GM21786 (cell line): ENCODE data around the gene ANKRD29.
"Not testable (repeated sequence)": the region's sequence is repeated elsewhere in the genome, so short reads cannot be mapped to it uniquely, and the experiment has no call there.

Experiments
- ATAC-seq: cut with Tn5 transposase; IDR thresholded peaks from one replicate; pipeline ENCODE4 v1.9.1; 2021; ENCODE audit not compliant: unreplicated experiment

ANKRD29 gene

DNA sequence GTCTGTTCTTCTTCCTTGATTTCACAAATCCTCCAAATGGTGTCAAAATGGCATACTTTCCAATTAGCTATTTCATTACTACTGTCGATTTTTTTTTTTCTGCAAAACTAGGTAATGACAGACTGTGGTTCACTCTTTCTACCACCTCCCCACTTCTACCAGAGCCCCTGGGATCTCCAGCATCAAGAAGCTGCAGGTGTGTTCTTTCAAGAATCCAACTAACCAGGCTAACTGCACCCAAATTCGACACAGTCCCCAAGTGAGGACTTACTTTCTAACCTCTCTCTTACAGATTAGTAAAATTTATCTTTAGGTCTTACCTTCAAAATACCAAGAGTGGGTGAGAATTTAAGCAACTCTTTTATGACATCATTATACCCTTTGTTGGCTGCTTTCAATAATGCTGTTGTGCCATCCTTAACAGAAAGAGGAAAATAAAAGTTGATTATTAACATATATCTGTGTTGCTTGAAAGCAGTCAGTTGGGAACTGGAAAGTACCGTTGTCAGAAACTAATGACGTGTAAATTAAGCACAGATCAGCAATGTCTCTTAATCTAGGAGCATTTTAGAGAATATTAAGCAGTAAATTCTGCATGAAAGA is 45.2 kb downstream of the ANKRD29 start:
- ATAC-seq: peak; percentile 55

DNA sequence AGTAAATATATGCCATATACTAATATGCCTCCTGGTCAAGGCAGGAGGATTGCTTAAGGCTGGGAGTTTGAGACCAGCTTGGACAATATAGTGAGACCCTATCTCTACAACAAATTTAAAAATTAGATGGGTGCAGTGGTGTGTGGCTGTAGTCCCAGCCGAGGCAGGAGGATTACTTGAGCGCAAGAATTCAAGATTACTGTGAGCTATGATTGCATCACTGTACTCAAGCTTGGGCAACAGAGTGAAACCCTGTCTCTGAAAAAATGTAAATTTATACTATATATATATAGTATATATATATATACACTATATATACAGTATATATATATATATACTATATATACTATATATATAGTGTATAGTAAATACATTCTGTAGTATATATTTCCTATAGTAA is 46.5 kb downstream of the ANKRD29 start:
- no peak for ATAC-seq

DNA sequence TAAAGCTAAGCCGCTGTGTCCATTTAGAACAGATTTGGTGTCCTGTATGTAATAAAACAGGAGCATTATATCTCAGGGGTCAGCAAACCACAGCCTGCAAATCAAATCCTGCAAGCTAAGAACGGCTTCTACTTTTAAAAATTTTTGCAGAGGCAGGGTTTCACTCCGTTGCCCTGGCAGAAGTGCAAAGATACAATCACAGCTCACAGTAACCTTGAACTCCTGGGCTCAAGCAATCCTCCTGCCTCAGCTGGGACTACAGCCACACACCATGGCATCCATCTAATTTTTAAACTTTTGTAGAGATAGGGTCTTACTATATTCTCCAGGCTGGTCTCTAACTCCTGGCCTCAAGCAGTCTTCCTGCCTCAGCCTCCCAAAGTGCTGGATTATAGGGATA is 47.8 kb downstream of the ANKRD29 start:
- no peak for ATAC-seq

DNA sequence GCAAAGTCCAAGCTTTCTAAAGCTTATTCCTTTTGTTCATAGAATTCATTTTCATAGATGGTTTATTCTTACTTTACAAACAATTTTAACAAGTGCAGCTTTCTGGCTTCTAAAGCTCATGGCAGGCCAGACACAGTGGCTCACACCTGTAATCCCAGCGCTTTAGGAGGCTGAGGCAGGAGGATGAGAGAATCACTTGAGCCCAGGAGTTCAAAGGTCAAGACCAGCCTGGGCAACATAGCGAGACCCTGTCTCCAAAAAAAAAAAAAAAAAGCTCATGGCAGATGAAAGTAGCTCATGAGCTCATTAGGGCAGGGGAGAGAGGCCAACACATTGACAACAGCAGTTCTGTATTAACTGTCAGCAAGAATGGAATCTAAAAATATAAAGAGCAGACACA is 48.3 kb downstream of the ANKRD29 start:
- ATAC-seq: no peak

DNA sequence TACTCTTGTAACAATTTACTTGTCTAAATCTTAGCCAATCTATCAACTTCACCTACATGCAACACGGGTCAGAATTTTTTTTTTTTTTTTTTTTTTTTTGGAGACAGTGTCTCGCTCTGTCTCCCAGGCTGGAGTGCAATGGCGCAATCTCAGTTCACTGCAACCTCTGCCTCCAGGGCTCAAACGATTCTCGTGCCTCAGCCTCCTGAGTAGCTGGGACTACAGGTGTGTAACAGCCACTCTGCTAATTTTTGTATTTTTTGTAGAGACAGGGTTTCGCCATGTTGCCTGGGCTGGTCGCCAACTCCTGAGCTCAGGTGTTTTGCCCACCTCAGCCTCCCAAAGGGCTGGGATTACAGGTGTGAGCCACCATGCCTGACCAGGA is 49.6 kb downstream of the ANKRD29 start:
- not testable (repeated sequence) for ATAC-seq

DNA sequence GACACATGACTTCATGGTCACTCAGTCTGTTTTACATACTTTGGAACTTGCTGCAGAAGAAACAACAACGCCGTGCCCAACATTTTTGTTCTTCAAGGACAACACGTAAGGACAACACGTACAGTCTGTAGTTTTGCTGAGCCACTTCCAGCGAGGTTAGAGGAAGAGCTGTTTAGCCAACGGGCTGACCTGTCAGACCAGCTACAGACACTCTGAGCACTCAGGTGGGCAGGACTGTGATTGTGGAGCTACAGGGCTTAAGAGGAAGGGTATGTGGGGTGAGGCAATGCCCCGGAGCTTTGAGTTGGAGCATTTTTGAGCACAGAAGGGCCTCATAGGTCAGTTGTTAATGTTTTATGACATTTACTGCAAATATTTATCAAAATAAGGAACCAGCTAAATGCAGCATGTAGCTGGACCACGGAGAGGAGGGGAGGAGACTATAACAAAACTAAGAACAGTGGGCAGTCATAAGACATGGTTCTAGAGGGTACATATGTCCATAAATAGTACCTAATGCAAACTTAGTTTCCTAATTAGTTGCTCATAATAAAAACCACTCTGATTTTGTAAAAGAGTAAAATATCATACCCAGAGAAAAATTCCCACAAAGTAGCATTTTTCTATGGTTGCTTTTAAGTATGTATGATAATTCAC is 50.1 kb downstream of the ANKRD29 start:
- peak; percentile 50 for ATAC-seq

DNA sequence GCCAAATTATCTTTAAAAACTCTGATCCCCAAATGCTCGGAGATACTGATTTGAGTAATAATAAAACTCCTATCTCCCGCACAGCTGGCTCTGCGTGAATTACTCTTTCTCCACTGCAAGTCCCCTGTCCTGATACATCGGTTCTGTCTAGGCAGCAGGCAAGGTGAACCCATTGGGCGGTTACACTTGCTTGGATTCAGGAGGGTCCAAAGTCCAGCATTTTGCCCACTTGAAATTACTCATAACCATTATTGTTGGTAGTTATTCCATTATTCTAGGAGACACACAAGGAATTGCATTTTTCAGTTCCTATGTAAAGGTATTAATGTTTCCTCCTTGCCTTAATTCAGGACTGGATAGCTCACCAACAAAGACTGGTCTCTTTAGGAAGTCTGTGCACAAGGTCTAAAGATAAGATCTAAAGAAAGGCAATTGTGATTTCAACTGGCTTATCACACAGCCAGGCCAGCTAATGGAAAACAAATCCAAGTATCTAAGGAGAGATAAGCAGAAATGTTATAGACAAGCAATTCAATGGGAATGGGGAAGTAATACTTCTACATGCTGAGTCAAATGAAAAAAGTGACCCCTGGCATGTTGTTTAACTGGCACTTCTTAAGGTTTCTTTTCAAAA is 53.2 kb downstream of the ANKRD29 start:
- no peak for ATAC-seq

DNA sequence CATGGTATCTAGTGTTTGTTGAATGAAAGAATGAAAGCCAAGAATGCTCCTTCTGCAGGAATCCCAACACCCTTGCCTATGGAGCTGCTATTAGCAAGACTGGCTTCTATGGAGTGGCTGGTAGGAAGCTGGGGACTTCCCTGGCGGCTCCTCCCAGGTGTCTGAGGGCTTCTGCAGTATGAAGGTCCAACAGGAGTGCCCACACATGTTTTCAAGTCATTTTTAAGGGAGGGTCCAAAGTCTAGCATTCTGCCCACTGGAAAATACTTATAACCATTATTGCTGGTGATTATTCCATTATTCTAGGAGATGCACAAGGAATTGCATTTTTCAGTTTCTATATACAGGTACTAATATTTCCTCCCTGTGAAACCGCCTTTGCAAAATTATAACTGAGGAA is 54.5 kb downstream of the ANKRD29 start:
- ATAC-seq: no peak

DNA sequence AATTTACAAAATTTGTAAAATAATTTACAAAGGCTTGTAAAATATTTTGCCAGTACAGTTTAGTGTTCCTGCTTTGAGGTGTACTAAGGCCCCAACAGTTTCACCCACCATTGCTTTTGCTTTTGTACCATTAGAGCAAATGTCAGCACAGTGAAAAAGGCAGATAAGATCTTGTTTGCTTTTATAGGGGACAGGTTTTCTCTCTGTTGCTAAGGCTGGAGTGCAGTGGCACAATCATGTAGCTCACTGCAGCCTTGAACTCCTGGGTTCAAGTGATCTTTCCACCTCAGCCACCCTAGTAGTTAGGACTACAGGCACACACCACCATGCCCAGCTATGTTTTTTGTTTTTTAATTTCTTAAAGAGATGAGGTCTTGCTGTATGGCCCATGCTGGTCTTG is 56.8 kb downstream of the ANKRD29 start:
- no peak for ATAC-seq

DNA sequence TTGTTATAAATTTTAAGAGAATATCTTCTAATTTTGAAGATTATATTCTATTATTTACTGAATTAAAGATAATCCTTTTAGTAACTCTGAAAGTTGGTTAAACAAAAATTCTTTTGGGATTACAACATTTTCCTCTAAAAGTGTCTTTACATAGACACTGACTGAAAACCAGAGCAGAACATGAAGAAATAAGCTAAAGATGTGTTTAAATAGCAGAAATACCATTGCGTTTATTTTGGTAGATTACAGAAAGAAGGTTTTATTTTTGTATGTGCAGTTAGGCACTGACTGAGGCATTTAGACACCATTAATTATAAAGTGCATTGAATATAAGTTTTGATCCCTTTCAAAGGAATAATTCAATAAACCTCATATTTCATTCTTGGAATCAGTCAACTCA is 62.9 kb downstream of the ANKRD29 start:
- no peak for ATAC-seq

DNA sequence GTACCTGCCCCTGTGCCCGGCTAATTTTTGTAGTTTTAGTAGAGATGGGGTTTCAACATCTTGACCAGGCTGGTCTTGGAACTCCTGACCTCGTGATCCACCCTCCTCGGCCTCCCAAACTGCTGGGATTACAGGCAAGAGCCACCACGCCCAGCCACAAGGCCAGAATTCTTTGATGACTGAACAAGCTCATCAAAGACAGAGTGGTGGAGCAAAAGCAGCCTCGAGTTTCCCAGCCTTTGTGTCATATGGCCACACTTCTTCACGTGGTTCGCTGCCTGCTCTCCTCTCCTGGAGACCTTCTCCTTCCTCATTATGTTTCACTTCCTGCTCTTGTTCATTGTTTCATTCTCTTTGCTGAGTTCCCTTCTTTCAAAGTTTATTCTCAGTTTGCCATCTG is 66.5 kb downstream of the ANKRD29 start:
- ATAC-seq: no peak

DNA sequence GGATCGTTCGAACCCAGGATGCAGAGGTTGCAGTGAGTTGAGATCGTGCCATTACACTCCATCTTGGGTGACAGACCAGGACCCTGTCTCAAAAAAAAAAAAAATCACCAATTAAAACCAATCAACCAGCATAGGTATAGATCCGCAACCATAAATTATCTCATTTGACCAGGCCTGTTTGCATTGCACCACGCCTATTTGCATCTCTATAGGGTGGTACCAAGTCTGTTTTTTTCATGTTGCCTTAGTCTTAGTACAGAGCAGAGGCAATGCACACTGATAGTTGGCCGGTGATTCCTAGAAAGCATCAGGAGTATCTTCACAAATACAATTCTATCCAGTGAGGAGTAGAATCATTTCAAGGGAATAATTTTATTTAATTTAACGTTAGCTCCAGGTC is 67.1 kb downstream of the ANKRD29 start:
- no peak for ATAC-seq

DNA sequence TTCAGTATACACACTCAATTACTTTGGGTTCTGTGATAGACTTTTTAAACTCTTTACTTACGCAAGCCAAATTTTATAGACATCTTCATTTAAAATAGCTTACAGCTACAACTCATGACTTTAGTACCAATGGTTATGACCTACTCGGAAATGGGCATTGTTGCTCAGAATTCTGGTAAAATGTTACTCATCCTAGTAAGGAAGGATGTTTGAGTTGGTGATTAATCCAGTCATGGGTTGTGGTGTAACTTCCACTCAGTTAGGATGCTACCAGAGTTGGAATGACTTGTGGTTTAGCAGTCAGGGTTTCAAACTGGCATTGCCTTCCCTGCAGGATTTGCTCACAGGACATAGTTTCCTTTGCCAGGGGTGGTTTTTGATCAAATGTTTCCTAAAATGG is 69.0 kb downstream of the ANKRD29 start:
- ATAC-seq: no peak

DNA sequence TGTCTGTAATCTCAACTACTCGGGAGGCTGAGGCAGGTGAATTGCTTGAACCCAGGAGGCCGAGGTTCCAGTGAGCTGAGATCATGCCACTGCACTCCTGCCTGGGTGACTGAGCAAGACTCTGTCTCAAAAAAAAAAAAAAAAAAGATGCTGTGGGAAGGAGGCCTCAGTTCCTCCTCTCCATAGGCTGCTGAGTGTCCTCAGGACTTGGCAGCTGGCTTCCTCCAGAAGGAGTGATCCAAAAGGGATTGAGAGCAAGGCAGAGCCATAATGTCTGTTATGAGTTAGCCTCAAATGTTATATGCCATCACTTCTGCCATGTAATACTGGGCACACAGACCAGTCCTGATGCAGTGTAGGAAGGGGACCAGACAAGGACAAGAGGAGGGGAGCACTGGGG is 69.8 kb downstream of the ANKRD29 start:
- no peak for ATAC-seq

DNA sequence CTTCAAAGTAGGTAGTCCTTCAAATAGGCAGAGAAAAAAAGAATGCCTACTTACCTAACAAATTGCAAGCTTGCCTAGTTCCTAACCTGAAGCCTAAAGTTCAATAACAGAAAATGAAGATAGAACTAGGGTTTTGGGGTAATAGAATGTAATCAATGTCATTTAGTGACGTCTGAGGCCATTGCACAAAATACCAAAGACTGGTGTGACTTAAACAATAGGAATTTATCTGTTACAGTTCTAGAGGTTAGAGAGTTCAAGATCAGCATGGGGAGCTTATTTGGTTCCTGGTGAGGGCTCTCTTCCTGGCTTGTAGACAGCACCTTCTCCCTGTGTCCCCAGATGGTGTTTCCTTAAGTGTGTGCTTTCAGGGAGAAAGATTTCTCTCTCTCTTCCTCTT is 71.7 kb downstream of the ANKRD29 start:
- ATAC-seq: no peak

DNA sequence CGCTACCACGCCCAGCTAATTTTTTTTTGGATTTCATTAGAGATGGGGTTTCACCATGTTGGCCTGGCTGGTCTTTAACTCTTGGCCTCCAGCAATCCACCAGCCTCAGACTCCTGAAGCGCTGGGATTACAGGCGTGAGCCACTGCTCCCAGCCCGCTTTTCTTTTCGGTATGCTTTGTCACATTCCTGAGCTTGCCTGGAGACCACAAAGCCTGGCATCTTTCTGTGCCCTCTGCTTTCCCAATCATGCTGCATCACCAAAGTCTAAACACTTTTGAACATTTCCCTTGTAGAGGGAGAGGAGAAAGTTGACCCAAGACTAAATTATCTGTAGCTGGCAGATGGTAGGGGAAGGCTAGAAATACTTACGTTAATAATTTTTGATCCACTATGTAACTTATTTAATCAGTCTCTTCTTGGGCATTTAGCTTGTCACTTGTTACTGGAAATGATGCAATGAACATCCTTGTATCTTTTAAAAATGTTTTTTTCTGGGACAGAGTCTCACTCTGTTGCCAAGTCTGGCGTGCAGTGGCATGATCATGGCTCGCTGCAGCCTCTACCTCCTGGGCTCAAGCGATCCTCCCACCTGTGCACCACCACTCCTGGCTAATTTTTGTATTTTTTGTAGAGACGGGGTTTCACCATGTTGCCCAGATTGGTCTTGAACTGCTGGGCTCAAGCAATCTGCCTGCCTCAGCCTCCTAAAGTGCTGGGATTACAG is 73.7 kb downstream of the ANKRD29 start:
- no peak for ATAC-seq

DNA sequence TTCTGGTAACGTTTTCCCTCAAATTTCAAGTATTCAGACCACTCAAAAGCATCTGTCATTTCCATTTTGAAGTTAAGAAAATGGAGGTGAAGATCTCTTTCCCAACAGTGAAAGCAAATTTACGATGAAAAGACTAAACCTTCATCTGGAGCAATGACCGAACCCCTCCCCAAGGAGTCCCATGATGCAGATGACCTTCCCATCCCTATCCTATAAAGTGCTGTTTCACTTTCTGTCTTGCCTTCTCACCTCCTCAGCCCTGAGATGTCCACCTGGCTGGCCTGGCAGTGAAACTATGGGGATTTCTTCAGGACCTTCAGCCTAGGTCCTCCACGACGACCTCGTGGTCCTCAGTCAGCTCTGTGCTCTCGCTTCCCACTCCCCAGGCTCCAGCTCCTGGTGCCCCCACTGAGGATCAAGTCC is 75.5 kb downstream of the ANKRD29 start:
- ATAC-seq: no peak

DNA sequence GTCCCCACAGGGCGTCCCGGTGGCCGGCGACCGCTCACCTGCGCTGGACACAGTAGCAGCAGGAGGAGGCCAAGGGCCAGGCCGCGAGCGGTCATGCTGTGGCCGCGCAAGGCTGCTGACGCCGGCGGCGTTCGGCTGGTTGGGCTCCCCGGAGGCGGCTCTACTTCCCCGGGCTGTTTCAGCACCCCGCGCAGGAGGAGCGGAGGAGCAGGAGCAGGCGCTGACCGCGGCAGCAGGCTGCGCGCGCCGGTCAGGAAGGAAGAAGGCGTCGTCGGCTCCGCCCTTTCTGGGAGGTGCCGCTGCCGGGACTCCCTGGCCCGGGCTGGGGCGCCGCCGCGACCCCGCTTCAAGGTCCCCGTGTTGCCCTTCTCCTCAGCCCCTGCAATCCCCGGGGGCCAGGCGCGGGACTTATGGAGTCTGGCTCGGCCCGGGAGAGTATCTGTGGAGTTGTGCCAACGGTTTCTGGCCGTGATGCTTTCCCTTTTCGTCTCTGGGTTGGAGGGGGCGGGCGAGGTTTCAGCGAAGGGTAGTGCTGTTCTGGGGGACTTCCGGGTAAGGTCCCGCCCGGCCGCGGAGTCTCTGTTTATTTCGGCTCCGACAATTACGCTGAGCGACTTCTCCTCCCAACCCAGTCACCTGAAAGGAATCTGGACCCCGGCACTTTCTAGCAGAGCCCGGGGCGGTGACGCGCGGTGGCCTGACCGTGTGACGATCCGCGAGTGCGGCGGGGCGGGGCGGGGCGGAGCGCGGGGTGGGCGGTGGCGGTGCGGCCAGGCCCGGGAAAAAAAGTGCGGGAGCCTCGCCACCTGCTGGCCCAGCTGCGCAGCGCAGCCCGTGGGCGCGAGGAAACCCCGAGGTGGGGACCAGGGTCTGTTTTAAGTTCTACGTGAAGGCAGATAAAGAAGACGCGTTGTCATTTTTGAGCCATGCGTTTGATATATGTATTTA is 76.2 kb downstream of the ANKRD29 start, which contains the start of gene NPC1:
TSS of gene NPC1 (minus strand) at position 258 of the 948 bp plus-strand sequence. CDS start at position 95, 163 bp downstream.
- ATAC-seq: peak; percentile 83

DNA sequence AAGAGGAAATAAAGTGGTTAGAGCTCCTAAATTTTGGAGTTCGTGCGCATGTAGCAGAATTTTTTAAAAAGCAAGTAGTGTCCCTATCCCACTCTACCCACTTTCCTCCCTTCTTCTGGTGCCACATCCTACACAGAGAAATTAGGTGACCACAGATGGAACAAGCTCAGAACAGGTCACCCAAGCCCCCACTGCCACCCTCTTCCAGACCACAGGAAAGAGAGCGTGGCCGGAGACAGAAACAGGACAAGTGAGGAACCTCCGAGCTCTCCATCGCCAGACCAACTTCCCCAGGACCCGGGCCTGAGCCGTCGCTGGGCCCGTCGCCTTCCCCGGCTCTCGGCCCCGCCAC is 76.8 kb downstream of the ANKRD29 start:
- no peak for ATAC-seq

DNA sequence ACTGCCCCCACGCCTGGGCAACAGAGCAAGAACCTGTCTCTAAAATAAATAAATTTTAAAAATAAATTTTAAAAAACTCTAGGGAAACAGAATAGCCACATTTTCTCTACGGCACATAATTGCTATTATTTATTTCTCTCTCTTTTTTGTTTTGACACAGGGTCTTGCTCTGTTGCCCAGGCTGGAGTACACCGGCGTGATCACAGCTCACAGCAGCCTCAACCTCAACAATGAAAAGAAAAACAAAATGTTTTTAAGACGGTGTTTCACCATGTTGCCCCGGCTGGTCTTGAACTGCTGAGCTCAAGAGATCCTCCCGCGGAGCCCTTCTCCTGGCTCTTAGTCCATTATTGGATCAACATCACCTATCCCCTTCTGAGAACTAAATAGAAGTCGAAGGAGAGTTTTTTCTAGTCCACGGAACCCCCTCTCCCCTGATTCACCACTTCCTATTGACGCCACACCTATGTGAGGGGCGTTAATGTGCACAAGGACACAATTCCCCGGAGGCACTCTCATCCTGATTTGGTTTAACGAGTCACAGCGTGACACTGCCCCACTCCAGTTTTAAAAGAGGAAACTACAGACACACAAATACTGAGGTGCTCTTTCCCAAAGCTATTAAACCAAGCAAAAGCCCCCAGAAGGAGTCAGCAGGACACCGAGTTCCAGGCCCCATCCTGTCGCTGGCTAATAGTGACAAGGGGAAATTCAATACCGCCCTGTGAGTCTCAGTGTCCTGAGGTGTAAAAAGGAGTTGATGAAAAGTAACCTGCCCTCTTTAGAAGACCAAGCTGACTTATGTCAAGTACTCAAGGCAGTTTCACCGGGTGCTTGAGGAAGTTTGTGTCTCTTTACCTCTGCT is 77.5 kb downstream of the ANKRD29 start:
- no peak for ATAC-seq
